Esophagus muscularis mucosa (tissue), 4 donors: ENCODE results near the gene MTPN.

ENCODE experiments used
- EP300 ChIP-seq: sonication (generic); formaldehyde crosslinking; IDR thresholded peaks from one replicate; pipeline ENCODE4 v1.6.1; 2017; ENCODE audit warnings: antibody characterized with exemption
- POLR2A ChIP-seq: fragments of 450-650 bp; IDR thresholded peaks from one replicate; pipeline ENCODE4 v1.6.1; 2017; ENCODE audit warnings: antibody characterized with exemption, moderate library complexity, mild to moderate bottlenecking, low read depth
- TF ChIP-seq, protein P1 (sequence below), 3 experiments: fragments of 200-600 bp in 2 of 3; fragments of 450-650 bp in 1 of 3; sonication (generic) in 2 of 3; IDR thresholded peaks; one replicate each; pipeline ENCODE4 v1.5.1; 2017 to 2019; ENCODE audit warnings: antibody characterized with exemption in 3 of 3, mild to moderate bottlenecking in 2 of 3, moderate library complexity in 1 of 3

DNA sequence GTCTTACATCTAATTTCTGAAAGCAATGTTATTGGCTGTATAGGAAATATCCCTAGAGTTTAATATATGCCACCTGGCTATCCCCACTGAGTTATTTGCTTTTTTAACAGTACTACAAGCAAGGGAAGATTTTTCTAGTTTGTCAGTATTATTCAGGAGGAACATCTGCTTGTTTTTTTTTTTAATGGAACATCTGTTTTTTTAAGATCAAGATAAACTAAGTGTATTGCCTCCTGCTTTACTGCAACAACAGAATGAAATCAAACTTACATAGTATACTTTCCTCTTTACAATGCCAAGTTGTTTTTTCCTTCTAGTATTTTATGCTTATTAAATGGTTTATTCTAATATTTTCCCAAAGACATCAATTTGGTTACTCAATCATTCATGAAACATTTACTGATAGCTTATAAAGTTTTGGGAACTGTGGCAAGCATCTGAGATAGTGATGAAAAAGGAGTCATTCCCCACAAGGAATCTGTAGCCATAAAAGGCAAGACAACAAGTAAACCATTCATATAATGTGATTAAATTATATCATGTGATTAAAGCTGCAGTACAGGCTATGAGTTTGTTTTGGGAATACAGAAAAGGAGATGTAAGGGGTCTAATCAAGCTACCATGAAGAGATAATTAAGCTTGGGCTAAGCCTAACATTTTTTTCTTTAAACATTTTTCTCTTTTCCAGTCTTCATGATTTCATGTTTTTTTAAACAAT lies 17.4 kb downstream of the MTPN start:
- TF ChIP-seq, protein P1, sequence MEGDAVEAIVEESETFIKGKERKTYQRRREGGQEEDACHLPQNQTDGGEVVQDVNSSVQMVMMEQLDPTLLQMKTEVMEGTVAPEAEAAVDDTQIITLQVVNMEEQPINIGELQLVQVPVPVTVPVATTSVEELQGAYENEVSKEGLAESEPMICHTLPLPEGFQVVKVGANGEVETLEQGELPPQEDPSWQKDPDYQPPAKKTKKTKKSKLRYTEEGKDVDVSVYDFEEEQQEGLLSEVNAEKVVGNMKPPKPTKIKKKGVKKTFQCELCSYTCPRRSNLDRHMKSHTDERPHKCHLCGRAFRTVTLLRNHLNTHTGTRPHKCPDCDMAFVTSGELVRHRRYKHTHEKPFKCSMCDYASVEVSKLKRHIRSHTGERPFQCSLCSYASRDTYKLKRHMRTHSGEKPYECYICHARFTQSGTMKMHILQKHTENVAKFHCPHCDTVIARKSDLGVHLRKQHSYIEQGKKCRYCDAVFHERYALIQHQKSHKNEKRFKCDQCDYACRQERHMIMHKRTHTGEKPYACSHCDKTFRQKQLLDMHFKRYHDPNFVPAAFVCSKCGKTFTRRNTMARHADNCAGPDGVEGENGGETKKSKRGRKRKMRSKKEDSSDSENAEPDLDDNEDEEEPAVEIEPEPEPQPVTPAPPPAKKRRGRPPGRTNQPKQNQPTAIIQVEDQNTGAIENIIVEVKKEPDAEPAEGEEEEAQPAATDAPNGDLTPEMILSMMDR (IDR thresholded peaks at IDR 0.05) = no peak
- no peak for TF ChIP-seq POLR2A
- TF ChIP-seq EP300 = no peak
